ENCODE data around the gene MEG3. TPM values are rescaled to one million over a fixed set of nuclear protein-coding genes. Genes with fewer than 3 reads are reported as not detected.

Gene MEG3
- total and polyA plus RNA-seq, 2 of the 4 experiments (the other 2 are of a cell fraction), result 31.5 to 556 TPM

DNA sequence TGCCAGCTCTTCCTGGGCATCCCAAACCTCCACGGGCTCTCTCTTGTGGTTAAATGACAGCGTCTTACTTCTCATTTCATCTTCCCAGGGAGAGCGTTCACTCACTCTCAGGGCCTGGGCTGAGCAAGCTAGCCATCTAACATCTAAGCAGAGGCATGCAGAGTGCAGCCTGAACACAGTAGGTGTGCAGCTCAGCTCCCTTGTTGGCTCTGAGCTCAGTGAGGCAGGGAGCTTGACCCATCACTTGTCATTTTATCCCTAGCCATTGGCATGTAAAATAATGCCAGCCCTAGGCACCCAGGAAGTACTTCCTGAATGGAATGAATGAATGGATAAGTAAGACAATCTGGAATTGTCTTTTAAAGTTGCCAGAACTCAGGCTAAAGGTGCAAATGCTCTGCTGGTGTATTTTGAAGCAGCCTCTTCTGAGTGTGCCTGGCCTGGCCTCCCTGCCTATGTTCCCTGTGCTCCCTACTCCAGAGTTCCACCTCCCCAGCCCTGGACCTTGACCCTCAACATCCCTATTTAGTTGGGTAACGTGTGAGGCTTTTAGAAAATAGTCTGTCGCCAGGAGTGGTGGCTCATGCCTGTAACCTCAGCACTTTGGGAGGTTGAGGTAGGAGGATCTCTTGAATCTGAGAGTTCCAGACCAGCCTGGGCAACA, 9.5 kb upstream of the MEG3 start:
- Histone ChIP-seq H3K79me1 (ENCODE audit: low read depth in 1 of 2, low read length in 2 of 2) (0 out of 4 replicates have a peak, but pooled peaks cover 0 to 5% of the 10 kb centered on the region in 2 experiments), H3K18ac (ENCODE audit: low read depth, low read length) (peak overlapping the region; percentile 89), H2BK20ac (ENCODE audit: low read depth, low read length) (peak overlapping the region; percentile 99), H3K9me3 (ENCODE audit: control insufficient read depth, insufficient read depth, low read length) (peaks cover 8% of the 10 kb centered on the region; the same call in 1 of the 2 replicates), H2AK5ac (ENCODE audit: low read depth, low read length) (peak overlapping the region; percentile 99), H3K4ac (ENCODE audit: low read depth, low read length) (peak overlapping the region; percentile 95), H4K20me1 (ENCODE audit: insufficient read depth, low read length) (no peaks in the 10 kb centered on the region), H3K27ac (ENCODE audit: insufficient read depth, low read length) (peak overlapping the region; percentile 92), H4K91ac (ENCODE audit: insufficient read depth, low read depth, low read length) (peak overlapping the region; percentile 97), H3K56ac (ENCODE audit: extremely low read depth, insufficient read depth, low read length) (peak overlapping the region; percentile 8; the same call in 1 of the 2 replicates), H2BK15ac (ENCODE audit: low read depth, low read length) (peak overlapping the region; percentile 99), H2BK120ac (ENCODE audit: low read depth, low read length) (peak overlapping the region; percentile 99), H3K9me1 (ENCODE audit: insufficient read depth, low read length) (peaks cover 14% of the 10 kb centered on the region), H4K5ac (ENCODE audit: low read depth, low read length) (peak overlapping the region; percentile 76), H2BK5ac (ENCODE audit: low read depth, low read length, poor library complexity, severe bottlenecking) (peak overlapping the region; percentile 88), H4K8ac (ENCODE audit: low read depth in 2 of 2, low read length in 2 of 2) (peak overlapping the region; percentile 91 to 97), H3K14ac (replicated peaks; ENCODE audit: low read depth, low read length) (peak overlapping the region; percentile 98), H3K36me3 (ENCODE audit: control insufficient read depth, insufficient read depth, low read length) (no peaks in the 10 kb centered on the region), H3K23ac (ENCODE audit: low read depth, low read length) (peak overlapping the region; percentile 95), H2AFZ (replicated peaks; ENCODE audit: low read length, poor library complexity) (peak overlapping the region; percentile 93), H3K4me1 (ENCODE audit: control insufficient read depth, insufficient read depth, low read length) (peaks cover 12% of the 10 kb centered on the region), H3K27me3 (ENCODE audit: control insufficient read depth, insufficient read depth, low read length) (no peaks in the 10 kb centered on the region), H3K9ac (ENCODE audit: low read depth, low read length) (peak overlapping the region; percentile 12; the same call in 1 of the 2 replicates), H2AK9ac (replicated peaks; ENCODE audit: low read depth, low read length, poor library complexity) (peak overlapping the region; percentile 47), H3K4me3 (ENCODE audit: insufficient read depth, low read depth, low read length) (no peak overlapping the region), H3K4me2 (ENCODE audit: low read depth, low read length) (no peak overlapping the region)
- ChIA-PET POLR2A (ENCODE audit: unreplicated experiment) (interaction anchor here (0.5 to 1.0 kb wide), 2 partner anchors 9 to 10 kb away, joined by 3 read pairs; partner anchors contain the start of gene MEG3), CTCF (no interaction called here)
- no peak for DNase-seq
- dilution Hi-C loops (cut with HindIII; ENCODE audit: low sequenced_read_pairs, unreplicated experiment) (no loop called here), intact Hi-C loops (cut with micrococcal nuclease) (no loop called here), in situ Hi-C loops (cut with MboI; ENCODE audit: low sequenced_read_pairs) (no loop called here)
- 80% methylated on average over 1 of the region's 5 CpGs; no CpG with 5 or more reads in 1 of the 2 experiments for WGBS, 2 experiments (ENCODE audit: extremely low coverage in 2 of 2, insufficient read length in 1 of 2)
- ATAC-seq (ENCODE audit: low read depth), result peak; percentile 47
- no TSS peak for BruUV-seq (replicated peaks)
- TF ChIP-seq MXI1 (IDR thresholded peaks at IDR 0.05; ENCODE audit: borderline replicate concordance, low read depth, low read length), result no peak
- TF ChIP-seq, protein P1, sequence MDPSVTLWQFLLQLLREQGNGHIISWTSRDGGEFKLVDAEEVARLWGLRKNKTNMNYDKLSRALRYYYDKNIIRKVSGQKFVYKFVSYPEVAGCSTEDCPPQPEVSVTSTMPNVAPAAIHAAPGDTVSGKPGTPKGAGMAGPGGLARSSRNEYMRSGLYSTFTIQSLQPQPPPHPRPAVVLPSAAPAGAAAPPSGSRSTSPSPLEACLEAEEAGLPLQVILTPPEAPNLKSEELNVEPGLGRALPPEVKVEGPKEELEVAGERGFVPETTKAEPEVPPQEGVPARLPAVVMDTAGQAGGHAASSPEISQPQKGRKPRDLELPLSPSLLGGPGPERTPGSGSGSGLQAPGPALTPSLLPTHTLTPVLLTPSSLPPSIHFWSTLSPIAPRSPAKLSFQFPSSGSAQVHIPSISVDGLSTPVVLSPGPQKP (IDR thresholded peaks at IDR 0.05; ENCODE audit: borderline replicate concordance, low read depth, low read length), result no peak
- no peak for TF ChIP-seq FOS (IDR thresholded peaks at IDR 0.05; ENCODE audit: low read depth, low read length)
- TF ChIP-seq POLR2A (IDR thresholded peaks at IDR 0.05; ENCODE audit: low read depth, low read length), result no peak
